Fibroblast of skin of right quadriceps (primary cell): ENCODE results near the gene TLR7.

Source experiments
- DNase-seq: peaks from one replicate; pipeline ENCODE4 v3.0.0-alpha.2; 2013

Gene TLR7

GRCh38 chrX:12891915-12892506 is 25.1 kb downstream of the TLR7 start:
- DNase-seq = no peak

DNA sequence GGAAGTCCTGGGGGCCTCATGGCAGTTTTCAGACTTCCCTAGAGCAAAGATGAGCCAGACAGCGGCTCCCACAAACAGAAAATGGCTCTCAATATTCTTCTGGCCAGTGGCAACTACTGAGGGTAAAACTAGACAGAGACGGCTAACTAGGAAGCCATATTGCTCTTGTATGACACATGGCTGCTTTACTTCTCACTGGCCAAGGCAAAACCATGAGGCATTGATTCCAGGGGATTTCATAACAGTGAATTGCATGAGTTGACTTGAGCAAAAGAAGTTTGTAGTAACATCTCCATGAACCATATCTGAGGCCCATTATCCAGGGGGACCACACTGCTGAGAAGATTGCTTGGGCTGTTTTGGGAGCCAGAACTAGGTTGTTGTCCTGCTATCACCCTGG is 25.8 kb downstream of the TLR7 start:
- no peak for DNase-seq

DNA sequence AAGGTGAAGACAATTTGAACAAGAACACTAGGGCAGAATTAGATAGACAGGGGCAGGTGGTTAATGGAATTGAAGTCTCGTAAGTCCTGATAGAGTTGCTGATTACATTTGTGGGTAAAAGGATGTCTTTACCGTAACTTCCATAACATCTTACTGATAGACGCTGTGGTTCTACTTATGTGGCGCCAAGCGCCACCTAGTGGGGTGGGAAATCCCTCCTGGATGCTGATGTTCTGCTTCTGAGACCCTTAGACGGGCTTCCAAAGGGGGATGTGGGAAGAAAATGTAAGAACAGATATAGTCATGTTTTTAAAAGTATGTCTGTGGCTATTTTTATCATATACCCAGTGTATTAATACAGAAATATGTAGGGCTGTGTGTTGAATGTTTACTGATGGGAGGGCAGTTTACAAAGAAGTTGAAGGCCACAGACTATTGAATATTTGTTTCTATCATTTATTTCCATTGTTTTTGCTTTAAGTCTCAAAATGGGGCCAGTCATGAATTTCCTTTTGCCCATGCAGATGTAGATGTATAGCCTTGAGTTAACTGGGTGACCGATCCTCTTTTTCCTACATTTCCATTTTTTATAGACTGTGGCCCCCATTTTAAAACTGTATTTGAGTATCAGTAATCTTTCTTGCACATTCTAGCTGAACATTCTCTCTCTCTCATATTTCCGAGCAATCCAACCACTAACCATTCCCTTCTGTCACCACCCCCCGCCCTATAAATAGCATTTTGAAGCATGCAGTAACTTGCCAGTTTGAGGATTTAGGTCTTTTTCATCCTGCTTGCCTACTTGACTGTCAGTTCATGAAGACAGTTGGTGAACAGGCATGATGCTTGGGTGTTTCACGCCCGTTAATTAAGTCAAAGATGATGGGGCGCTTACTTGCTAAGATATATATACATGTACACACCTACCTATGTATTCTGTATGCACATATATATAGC is 27.5 kb downstream of the TLR7 start:
- DNase-seq = peak; percentile 24

DNA sequence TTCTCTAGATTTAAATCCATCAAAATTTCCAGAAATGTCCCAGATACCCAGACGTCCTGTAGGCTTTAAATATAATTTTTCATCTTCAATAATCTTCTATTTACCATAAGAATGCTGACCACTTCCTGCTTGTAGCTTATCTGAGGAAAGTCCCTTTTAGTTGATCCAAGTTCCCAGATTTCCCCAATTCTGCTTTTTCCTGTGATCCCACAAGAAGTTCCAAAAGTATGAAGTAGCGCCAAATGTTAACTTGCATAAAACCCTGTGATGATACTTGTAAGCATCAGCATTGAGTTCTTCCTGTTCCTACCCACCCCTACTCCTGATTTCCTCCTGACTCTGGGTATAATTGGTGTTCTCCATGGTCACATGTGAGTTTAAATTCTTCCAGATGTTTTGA is 29.0 kb downstream of the TLR7 start:
- DNase-seq = no peak

- no peak for DNase-seq
These were observed 30.1 kb downstream of the TLR7 start for GRCh38 chrX:12896935-12897334.

DNA sequence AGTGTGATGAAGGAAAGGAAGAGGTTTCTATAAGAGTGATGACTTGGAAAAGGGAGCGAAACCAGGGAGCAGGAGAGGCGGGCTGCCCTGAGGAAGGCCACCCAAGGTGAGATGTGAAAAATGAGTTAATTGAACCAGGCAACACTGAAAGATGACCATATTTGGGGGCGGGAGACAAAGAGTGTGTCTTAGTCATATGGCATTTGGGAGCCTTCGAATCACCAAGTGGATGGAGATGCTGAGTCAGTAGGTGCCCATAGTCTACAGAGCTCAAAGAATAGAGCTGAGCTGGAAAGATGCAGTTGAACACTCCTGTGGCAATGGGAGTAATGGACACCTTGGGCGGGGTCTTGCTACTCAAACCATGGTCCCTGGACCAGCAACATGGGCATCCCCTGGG is 31.2 kb downstream of the TLR7 start:
- no peak for DNase-seq

DNA sequence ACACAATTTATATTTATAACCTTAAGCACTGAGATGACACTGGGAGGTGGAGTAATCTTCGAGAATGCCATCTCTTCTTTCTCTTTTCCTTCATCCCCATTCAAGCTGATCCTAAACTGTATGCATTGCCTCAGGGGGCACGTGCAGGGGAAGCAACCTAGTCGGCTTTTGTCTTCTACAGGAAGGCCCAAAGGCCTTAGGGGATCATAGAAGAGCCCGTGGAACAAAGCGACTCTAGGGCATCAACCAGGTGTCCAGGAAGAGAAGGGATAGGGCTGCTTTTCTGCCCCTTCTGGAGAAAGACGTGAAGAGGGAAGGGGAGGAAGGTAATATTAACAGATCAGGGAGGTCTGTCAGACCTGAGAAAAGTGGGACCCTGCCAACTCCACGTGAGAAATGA is 32.6 kb downstream of the TLR7 start:
- no peak for DNase-seq

- peak; percentile 35 for DNase-seq
These were observed 34.6 kb downstream of the TLR7 start for GRCh38 chrX:12901486-12901885.

DNA sequence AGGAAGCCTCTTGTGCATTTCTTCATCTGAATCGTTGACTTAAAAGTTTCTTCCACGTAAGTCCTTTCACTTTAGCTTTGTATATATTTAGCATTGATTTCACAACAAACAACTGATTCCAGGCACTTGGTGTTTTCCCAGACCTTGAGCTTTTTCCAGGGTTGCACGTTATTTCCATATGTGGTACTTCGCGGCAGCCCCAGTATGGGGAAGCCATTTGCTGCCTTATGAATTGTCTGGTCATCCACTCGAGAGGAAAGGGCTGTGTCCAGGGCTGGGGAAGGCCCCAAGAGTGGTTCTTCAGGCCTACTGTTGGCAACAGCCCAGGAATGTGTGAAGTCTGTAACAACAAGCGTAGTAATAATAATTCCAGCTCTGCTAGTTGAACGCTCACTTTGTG is 36.8 kb downstream of the TLR7 start:
- DNase-seq = no peak

- DNase-seq = no peak
These were observed 39.3 kb downstream of the TLR7 start, which contains the start of gene TLR8 for GRCh38 chrX:12906046-12906761. TSS of gene TLR8 (plus strand) at chrX:12906620. CDS start at chrX:12906707, 87 bp downstream.

GRCh38 chrX:12910423-12911121 is 43.7 kb downstream of the TLR7 start:
- no peak for DNase-seq

DNA sequence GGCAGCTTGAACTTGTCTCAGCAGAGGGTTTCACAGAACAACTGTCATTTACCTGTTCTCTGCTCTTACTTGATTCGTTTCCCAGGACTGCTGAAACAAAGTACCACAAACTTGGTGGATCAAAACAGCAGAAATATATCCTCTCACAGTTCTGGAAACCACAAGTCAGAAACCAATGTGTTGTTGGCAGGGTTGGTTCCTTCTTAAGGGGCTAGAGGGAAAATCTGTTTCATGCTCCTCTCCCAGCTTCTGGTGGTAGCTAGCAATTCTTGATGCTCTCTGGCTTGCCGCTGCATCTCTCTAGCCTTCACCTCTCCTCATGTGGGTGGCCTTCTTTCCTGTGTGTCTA is 44.2 kb downstream of the TLR7 start:
- no peak for DNase-seq

DNA sequence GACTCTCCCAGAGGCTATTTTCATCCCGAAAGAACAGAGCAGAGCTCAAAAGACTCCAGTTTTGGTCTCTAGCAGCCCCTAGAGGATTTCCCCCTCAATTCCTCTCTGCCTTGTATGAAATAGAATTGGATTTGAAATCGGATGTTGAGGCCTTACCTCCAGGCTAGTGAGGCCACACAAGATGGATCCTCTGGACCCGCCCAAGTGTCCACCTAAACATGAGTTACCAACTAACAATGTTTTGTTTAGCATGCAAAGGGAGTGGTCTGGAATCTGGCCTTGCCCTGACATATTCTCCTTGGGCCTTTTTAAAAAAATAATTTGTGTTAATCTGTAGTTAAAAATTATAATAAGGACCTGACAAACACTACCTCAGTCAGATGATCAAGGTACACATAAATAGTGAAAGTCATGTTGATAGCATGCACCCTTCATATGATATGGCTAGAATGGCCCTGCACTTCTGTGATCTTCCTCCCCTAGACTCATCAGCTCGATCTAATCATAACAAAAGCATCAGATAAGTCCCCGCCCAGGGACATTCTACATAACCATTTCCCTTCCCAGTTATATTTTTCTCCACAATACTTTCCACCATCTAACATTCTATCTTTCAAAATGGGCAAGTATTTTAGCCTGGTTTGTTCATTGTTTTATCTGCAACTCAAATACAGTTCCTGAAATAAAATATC is 46.1 kb downstream of the TLR7 start:
- DNase-seq = no peak

DNA sequence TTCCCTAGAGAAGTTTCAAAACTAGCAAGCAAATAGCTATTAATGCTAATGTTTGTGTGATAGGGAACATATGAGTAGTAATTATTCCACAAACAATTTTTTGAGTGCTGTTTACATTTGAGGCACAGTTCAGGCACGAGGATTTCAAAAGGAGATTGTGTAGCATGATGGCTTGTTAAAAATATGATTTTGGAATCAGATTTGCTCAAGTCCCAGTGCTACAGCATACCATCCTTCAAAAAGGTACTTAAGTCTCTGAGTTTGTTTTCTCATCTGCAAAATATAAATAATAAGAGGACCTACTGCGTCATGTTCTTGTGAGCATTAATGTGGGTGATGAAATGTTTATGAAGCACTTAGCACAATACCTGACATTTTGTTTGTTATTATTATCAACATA is 50.9 kb downstream of the TLR7 start:
- no peak for DNase-seq

- DNase-seq = no peak
These were observed 52.2 kb downstream of the TLR7 start for GRCh38 chrX:12919051-12919450.

- no peak for DNase-seq
These were observed 52.7 kb downstream of the TLR7 start for GRCh38 chrX:12919620-12920019.

DNA sequence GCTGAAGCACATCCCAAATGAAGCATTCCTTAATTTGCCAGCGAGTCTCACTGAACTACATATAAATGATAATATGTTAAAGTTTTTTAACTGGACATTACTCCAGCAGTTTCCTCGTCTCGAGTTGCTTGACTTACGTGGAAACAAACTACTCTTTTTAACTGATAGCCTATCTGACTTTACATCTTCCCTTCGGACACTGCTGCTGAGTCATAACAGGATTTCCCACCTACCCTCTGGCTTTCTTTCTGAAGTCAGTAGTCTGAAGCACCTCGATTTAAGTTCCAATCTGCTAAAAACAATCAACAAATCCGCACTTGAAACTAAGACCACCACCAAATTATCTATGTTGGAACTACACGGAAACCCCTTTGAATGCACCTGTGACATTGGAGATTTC is 54.1 kb downstream of the TLR7 start:
- DNase-seq = no peak

DNA sequence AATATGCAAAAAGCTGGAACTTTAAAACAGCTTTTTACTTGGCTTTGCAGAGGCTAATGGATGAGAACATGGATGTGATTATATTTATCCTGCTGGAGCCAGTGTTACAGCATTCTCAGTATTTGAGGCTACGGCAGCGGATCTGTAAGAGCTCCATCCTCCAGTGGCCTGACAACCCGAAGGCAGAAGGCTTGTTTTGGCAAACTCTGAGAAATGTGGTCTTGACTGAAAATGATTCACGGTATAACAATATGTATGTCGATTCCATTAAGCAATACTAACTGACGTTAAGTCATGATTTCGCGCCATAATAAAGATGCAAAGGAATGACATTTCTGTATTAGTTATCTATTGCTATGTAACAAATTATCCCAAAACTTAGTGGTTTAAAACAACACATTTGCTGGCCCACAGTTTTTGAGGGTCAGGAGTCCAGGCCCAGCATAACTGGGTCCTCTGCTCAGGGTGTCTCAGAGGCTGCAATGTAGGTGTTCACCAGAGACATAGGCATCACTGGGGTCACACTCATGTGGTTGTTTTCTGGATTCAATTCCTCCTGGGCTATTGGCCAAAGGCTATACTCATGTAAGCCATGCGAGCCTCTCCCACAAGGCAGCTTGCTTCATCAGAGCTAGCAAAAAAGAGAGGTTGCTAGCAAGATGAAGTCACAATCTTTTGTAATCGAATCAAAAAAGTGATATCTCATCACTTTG is 55.2 kb downstream of the TLR7 start:
- no peak for DNase-seq

- DNase-seq = no peak
These were observed 55.7 kb downstream of the TLR7 start for GRCh38 chrX:12922599-12922919.

- DNase-seq = no peak
These were observed 62.8 kb downstream of the TLR7 start for GRCh38 chrX:12929701-12930100.

- DNase-seq = no peak
These were observed 63.3 kb downstream of the TLR7 start for GRCh38 chrX:12930150-12930549.

DNA sequence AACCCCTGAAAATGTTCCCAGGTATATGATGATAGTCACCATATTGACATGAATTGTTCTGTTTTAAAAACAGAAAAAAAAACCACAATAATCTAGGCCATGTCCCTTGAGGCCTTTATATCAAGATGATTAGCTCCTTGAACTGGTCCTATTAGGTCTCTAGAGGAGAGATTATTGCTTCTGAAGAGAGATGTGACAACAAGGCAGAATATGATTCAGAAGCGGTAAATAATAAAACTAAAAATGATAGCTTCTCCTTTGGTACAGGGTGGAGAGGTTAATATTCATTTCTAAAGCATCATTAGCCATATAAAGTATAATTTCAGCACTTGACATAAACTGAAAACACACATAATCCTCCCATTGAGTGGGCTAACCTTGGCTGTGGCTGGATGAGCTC is 65.4 kb downstream of the TLR7 start:
- DNase-seq = no peak
